GM18867 (cell line): ENCODE results near the gene SAP130.
"Not testable (repeated sequence)": the region's sequence is repeated elsewhere in the genome, so short reads cannot be mapped to it uniquely, and the experiment has no call there.

ENCODE experiments used
- ATAC-seq: cut with Tn5 transposase; IDR thresholded peaks from one replicate; pipeline ENCODE4 v1.9.1; 2021; ENCODE audit warnings: mild to moderate bottlenecking, moderate library complexity; ENCODE audit not compliant: unreplicated experiment

The SAP130 gene

DNA sequence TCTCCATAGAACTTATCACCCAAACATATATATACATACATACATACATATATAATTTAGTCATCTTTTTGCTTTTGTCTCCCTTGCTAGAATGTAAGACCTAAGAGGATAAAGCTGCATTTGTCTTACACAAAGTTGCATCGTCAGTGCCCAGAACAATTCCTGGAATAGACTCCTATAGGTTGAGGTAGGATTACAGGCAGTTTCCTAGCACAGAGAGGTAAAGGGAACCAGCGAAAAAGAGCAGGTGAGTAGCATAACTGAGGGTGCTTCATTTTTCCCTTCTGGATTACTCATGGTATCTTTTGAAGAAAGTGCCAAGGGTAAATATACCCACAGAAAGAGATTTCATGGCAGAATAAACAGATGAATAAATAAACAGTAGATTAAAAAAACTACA lies 74.0 kb downstream of the SAP130 start:
- no peak for ATAC-seq

DNA sequence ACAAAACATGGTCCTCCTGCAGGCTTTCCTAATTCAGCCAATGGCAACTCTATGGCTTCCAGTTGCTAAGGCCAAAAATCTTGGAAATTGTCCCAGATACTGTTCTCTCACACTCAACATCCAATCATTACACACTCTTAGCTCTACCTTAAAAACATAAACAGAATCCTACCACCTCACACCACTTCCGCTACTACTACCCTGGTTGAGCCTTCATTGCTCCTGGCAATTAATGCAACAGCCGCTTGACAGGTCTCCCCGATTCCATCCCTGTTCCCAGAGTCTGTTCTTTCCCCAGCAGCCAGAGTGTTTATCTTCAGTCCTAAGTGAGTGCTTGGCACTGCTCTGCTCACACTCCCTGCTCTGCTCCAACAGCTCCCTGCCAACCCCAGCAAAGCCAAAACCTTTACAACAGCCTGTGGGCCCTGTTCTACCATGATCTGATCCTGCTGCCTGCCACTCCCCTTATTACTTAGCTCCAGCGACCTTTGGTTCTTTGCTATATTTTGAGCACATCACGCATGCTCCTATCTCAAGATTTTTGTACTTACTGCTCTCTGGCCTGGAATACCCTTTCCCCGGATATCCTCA lies 74.6 kb downstream of the SAP130 start:
- ATAC-seq = no peak

DNA sequence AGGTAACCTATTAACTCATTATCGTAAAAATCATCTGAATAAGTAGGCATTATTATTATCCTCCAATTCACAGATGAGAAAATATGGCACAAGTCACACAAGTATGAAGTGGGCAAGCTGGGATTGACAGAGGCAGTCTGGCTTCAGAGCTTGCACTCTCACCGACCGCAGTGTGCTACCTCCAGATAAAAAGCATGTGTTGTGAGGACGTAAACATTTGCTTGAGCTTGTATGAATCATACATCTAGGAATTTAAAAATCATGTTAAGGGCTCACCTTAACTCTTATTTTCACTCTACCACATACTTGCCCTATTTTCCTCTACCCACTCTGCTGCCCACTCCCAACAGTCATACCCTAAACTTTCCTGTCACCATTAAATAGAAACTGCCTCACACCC lies 76.8 kb downstream of the SAP130 start:
- ATAC-seq = no peak

DNA sequence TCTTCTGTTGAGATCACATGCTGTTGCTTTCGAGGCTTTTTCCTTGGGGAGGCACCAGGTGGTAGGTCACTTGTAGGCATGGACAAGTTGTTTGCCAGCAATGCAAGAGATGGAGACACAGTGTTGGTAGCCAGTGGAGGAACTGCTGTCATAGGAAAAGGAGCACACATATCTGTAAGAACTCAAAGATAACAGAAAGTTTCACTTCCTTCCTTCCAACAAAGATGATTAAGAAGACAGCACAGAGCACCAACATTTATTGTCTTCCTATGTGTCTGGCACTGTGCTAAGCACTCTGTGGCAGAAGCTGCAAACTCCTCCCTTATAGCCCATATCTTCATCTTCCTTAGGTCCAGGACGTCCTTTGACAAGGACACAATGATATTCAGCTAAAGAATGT lies 77.6 kb downstream of the SAP130 start:
- ATAC-seq = no peak

DNA sequence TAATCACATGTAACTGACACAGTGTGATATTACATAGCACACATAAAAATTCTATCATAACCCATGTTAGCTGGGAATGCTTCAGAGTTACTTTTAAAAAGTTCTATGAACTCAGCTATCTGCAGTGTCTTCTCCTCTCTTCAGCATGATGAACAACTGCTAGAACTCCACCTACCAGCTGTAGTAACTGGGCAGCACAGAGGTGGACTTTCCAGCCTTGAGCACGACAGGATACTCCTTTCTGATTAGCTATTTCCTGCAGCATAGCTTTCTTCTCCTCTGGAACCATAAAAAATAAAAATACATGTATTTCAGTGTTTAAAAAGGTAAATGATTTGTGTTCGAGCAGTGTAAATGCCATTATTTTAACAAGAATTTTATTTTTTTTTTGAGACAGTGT lies 82.6 kb downstream of the SAP130 start:
- ATAC-seq = no peak

DNA sequence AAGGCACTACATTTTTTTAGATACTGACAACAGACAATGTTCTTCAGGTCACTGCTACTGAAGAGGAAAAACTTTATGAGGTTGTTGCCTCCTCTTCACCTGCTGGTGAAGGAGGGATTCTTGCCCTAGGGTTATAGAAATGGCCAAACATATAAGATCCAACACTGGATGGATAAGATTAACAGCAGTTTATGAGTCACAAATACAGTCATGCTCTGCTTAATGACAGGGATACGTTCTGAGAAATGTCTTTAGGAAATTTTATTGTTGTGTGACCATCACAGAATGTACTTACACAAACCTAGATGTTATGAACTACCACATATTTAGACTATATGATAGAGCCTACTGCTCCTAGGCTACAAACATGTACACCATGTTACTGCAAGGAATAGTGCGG lies 84.7 kb downstream of the SAP130 start:
- no peak for ATAC-seq

DNA sequence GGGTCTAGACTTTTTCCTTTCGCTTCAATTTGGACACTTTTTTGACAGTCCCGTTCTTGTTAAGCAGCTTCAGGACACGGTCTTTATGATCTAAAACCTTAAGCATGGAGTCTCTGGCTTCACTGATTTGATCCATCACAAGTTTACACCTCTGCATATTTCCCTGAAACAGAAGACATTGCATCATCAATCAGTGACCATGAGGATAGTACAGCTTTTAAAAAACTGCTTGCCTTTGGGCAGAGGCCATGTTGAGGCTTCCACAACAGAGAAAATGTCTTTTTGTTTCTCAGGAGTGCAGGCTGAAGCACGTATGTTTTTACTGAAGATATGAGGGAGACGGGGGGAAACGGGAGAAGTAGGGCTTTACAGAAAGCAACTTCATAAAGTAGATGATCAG lies 85.9 kb downstream of the SAP130 start:
- no peak for ATAC-seq

DNA sequence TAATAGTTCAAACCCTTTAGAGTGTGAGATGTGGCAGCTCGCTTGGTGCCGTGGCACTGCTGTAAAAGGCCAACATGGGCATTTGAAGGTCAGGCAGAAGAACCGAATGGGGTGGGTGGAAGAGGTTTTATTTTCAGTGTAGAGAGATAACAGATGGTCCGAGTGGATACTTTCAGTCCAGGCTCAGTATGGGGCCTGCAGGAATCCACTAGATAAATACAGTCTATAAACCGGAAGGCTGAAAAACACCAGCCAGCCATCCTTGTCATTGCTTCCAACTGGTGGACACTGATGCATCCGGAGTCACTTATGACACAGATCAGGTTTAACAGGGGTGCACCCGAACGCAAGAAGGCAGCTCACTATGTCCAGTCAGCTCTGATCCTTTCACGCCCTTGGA lies 86.4 kb downstream of the SAP130 start:
- ATAC-seq = no peak

DNA sequence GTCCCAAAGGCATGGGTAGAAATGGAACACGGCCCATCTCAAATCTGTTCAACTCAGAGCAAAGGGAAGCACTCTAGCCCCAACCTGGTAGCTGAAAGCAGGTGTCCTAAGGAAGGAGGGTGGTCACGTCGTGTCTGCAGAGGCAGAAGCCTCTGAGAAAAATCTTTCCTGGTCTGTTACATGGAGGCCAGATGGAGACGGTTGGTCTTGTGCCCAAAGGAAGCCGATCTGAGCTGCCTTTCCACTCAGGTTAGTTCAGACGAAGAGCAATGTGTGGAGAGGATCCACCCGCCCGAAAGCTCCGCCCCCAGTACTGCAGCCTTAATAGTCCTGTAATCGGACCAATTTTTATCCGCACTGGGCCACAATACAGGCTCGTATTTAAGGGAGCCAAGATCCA lies 87.2 kb downstream of the SAP130 start:
- ATAC-seq = no peak

DNA sequence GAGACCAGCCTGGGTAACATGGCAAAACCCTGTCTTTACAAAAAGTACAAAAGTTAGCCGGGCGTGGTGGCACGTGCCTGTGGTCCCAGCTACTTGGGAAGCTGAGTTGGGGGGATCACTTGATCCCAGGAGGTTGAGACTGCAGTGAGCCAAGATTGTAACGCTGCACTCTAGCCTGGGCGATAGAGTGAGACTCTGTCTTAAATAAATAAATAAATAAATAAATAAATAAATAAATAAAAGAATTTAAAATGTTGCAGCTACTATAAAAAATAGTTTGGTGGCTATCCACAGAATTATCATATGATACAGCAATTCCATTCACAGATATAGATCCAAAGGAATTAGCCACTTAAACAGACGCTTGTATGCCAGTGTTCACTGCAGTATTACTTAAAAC lies 92.5 kb downstream of the SAP130 start:
- no peak for ATAC-seq

DNA sequence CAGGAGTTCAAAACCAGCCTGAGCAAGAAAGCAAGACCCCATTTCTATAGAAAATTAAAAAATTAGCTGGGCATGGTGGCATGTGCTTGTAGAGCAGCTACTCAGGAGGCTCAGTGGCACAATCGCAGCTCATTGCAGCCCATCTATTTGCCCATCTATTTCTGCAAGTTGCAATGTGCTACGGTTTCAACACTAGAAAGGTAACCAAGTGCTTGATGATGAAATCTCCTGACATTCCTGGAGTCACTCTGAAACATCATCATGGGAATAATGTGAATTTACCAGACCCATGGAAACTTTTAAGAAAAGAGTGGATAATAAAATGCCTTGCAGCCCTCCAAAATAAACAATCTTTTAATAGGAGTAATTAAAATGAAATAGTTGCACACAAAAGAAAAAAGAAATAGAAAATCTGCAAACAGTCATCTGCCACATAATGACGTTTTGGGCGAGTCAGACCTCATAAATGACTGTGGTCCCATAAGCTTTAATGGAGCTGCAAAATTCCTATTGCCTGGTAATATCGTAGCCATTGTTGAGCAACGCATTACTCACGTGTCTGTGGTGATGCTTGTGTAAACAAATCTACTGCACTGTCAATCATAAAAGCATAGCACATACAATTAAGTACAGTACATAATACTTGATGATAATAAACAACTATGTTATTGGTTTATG lies 95.5 kb downstream of the SAP130 start:
- no peak for ATAC-seq

DNA sequence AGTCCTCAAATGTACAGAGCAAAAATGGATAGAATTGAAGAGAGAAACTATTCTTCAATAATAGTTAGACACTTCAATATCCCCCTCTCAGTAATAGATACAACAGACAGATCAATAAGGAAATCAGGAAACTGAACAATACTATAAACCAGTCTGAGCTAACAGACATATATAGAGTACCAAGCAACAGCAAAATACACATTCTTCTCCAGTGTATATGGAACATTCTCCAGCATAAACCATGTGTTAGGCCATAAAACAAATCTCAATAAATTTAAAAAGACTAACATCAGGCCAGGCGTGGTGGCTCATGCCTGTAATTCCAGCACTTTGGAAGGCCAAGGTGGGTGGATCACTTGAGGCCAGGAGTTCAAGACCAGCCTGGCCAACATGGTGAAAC lies 98.4 kb downstream of the SAP130 start:
- ATAC-seq = no peak

DNA sequence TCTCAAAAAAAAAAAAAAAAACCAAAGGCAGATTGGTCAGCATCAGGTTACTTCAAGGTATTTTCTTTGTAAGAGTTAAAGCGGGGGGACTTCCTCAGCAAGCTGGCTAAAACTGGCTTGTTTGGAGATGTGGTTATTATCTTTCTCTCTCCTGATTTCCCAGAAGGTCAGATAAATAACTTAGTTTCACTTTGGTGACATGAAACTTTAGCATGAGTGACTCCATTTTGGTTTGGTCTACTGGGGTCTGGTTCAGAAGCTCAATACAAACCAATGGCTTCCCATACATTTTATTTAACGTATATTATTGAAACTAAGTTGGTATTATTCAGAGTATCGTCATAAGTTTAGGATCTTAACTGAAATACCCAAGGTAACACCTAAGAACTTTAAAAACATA lies 100.5 kb downstream of the SAP130 start:
- ATAC-seq = no peak

DNA sequence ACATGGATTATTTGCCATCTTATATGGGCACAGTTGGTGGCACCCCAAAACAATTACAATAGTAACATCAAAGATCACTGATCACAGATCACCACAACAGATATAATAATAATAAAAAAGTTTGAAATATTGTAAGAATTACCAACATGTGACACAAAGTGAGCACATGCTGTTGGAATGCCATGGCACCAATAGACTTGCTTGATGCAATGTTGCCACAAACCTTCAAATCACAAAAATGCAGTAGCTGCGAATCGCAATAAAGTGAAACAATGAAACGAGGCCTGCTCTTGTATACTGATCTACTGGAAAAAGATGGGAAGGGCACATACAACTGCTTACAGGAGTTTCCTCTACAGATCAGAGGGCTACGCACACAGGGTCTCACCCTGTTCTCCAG lies 109.9 kb downstream of the SAP130 start:
- no peak for ATAC-seq

DNA sequence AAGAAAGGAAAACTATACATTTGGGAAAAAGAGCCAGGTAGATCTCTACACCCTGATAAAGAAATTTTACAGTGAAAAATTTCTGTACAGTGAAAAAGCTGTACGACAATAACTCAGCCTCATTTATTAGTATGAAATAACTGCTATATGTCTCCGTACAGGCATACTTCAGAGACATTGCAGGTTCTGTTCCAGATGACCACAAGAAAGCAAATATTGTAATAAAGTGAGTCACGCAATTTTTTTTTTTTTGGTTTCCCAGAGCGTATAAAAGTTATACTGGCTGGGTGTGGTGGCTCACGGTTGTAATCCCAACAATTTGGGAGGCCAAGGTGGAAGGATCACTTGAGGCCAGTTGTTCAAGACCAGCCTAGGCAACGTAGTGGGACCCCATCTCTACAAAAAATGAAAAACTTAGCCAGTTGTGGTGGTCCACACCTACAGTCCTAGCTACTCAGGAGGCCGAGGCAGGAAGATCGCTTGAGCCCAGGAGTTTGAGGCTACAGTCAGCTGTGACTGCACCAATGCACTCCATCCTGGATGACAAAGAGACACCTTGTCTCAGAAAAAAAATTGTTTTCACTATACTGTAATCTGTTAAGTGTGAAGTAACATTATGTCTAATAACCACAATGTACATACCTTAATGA lies 113.9 kb downstream of the SAP130 start:
- no peak for ATAC-seq

DNA sequence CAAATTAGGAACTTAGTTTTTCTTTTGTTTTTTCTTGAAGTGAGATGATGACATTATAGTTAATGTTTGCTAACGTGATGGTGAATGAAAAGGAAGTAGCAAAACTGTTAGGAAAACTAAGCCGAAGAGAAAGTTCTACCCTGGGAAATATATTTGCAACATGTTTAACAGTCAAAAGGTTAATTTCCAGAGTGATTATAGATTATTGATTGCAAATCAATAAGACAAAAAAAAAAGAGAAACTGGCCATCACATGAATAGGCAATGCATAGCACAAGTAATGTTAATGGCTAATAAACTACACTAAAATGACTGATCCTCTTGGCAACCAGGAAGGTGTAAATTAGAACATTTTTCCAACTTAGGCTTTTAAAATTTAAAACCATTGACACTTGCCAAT lies 116.1 kb downstream of the SAP130 start:
- no peak for ATAC-seq

DNA sequence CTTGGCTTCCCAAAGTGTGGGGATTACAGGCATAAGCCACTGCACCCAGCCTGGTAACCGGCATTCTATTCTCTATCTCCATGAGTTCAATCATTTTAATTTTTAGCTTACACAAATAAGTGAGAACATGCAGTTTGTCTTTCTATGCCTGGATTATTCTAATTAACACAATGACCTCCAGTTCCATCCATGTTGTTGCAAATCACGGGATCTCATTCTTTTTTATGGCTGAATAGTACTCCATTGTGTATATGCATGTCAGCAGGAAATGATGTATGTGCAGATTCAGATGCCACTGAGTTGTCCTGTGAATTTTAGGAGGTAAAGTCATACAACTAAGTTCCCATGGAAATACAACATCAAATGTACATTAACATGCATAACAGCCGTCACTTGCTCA lies 117.4 kb downstream of the SAP130 start:
- ATAC-seq = no peak

DNA sequence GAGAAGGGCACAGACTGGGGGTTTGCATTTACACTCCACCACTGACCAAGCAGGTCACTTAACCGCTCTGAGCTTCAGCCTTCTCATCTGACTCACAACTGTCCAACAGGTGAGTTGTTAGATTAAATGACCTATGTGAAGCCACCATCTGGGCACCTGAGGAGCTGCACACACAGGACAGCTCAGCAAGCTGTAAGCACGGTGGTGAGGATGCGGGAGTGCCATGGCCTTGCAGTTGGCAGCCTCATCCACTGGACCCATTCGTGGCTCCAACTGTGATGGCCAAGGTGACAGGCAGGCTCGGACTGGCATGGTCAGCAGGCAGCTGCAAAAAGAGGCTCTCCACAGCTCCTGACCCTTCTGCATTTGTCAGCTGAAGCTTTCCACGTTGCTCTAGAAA lies 118.8 kb downstream of the SAP130 start:
- ATAC-seq = no peak

DNA sequence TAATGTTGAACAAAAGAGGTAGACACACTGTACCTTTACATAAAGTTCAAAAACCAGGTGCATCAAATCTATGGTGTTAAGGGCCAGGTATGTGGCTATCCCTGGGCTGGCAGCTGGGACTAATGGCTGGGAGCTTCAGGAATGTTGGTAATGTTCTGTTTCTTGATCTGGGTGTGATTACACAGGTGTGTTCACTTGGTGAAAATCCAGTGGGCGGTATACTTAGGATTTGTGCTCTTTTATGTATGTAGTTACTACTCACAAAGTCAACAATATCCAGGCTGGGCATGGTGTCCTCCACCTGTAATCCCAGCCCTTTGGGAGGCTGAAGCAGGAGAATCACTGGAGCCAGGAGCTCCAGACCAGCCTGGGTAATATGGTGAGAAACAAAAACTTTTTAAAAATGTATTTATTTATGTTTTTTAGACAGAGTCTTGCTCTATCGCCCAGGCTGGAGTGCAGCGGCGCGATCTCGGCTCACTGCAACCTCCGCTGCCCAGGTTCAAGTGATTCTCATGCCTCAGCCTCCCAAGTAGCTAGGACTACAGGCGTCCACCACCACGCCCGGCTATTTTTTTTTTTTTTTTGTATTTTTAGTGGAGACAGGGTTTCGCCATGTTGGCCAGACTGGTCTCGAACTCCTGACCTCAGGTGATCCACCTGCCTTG lies 120.0 kb downstream of the SAP130 start:
- ATAC-seq = not testable (repeated sequence)

DNA sequence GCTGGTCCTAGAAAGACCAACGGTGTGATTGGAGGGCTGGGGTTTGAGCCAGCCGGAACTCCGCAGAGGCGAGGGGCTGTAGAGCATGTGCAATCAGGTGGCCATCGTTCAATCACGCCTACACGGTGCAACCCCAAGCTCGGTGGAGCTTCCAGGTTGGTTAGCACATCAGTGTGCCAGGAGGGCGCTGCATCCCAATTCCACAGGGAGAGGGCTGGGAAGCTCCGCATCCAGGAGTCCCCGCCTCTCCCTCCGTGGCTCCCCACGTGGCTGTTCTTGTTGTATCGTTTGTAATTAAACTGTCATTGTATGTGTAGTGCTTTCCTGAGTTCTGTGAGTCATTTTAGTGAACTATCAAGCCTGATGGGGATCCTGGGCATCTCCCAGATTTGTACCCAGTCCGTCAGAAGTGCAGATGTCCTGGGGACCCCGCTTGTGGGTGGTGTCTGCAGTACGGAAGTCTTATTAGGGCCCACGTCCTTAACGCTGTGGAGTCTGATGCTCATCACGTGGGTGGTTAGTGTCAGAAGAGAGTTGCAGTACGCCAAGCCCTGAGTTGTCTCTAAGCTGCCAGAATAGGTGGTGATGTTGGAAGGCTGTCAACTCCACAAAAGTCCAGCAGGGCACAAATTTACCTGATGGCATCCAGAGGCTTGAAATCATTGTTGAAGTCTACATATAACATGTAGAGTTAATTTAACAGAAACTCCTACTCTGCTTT lies 121.5 kb downstream of the SAP130 start:
- ATAC-seq = no peak

DNA sequence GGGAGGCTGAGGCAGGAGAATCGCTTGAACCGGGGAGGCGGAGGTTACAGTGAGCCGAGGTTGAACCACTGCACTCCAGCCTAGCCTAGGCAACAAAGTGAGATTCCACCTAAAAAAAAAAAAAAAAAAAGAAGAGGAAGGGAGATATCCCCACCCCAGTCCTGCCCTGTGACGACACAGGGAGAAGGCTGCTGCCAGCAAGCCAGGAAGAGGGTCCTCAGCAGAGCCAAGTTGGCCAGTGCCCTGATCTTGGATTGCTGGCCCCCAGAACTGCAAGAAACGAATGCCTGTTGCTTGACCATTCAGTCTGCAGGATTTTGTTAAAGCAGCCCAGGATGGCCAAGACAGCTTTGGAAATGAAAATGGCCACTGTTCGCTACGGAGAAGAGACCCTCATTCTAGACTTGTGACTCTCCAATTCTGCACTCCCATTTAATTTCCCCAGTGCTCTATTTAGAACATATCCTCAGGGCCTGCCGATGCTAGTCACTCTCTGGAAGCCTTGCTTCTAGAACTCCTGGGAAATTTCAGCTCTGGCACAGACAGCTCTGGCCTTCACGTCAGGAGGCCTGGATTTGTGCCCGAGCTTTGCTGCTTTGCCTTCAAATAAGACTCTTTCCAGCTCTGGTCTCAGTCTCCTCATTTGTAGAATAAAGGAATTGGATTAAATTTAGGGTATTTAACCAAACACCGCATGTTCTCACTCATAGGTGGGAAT lies 126.4 kb downstream of the SAP130 start:
- ATAC-seq = no peak
